ENCODE data around the gene CHD2. TPM values are rescaled to one million over a fixed set of nuclear protein-coding genes. Genes with fewer than 3 reads are reported as not detected.
A peak's percentile ranks its signal among the peaks of the same experiment; 100 is the strongest.

CHD2 gene
- total and polyA plus RNA-seq, 3 experiments from 2014 or later = 80.3 to 109 (median 99.0) TPM

DNA sequence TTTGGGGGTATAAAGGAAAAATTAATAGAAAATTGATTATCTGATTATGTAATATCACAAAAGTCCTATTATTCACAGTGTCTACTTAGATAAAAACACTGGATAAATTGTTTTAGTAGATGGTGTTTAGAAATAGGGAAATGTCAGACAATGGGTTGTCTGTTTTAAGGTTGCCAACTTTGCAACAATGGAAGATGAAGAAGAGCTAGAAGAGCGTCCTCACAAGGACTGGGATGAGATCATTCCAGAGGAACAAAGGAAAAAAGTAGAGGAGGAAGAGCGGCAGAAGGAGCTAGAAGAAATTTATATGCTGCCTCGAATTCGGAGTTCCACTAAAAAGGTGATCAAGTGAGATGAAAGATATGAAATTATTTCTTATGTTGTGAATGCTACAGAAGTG lies 84.0 kb downstream of the CHD2 start:
- Mint-ChIP-seq H3K9me3 (no peaks in the 10 kb centered on the region), H3K4me3 (no peak overlapping the region), H3K27me3 (no peaks in the 10 kb centered on the region), H3K36me3 (peaks cover 4 to 53% (median 27%) of the 10 kb centered on the region in 3 donors), H3K4me1 (peaks cover 12 to 20% (median 13%) of the 10 kb centered on the region in 3 donors), H3K27ac (peak overlapping the region in 5 of 8 donors; percentile 13 to 68 (median 64))
- no peaks in the 10 kb centered on the region for H3K27me3 ChIP-seq (ENCODE audit: insufficient read depth, low read length, poor library complexity, severe bottlenecking)
- H3K27ac ChIP-seq (ENCODE audit: low read depth, low read length) = no peak overlapping the region
- CTCF ChIA-PET = interaction anchor here (0.6 to 1.8 kb wide), 3 partner anchors 95 to 187 kb away, joined by 3 to 6 read pairs (median 3); no protein-coding TSS in a partner anchor
- POLR2A ChIA-PET = no interaction called here
- no peak for DNase-seq
- no peaks in the 10 kb centered on the region for H3K9me3 ChIP-seq (ENCODE audit: low read length)
- no peak overlapping the region for H3K4me3 ChIP-seq (ENCODE audit: low read length)
- no peaks in the 10 kb centered on the region for H3K4me1 ChIP-seq (ENCODE audit: insufficient read depth, low read length)
- peaks cover 68% of the 10 kb centered on the region for H3K36me3 ChIP-seq (ENCODE audit: insufficient read depth, low read length)

GRCh38 chr15:92989470-92989869 lies 89.3 kb downstream of the CHD2 start:
- ChIA-PET POLR2A (interaction anchor here (0.6 kb wide), 1 partner anchor 28 kb away, joined by 3 read pairs; no protein-coding TSS in a partner anchor), CTCF (interaction anchor here (1.7 kb wide), 1 partner anchor 41 kb away, joined by 4 read pairs; no protein-coding TSS in a partner anchor)
- H3K9me3 Mint-ChIP-seq = no peaks in the 10 kb centered on the region
- no peaks in the 10 kb centered on the region for H3K27me3 ChIP-seq (ENCODE audit: insufficient read depth, low read length, poor library complexity, severe bottlenecking)
- H3K36me3 ChIP-seq (ENCODE audit: insufficient read depth, low read length) = peaks cover 69% of the 10 kb centered on the region
- H3K4me3 ChIP-seq (ENCODE audit: low read length) = no peak overlapping the region
- H3K36me3 Mint-ChIP-seq = peaks cover 6 to 91% (median 30%) of the 10 kb centered on the region in 3 donors
- no peak overlapping the region for H3K4me3 Mint-ChIP-seq
- H3K27ac ChIP-seq (ENCODE audit: low read depth, low read length) = no peak overlapping the region
- H3K9me3 ChIP-seq (ENCODE audit: low read length) = no peaks in the 10 kb centered on the region
- H3K27me3 Mint-ChIP-seq = no peaks in the 10 kb centered on the region
- H3K27ac Mint-ChIP-seq = peak overlapping the region in 2 of 8 donors; percentile 19 to 66
- DNase-seq = no peak
- H3K4me1 ChIP-seq (ENCODE audit: insufficient read depth, low read length) = no peaks in the 10 kb centered on the region
- peaks cover 20 to 29% (median 24%) of the 10 kb centered on the region in 3 donors for H3K4me1 Mint-ChIP-seq

- Histone ChIP-seq H3K36me3 (ENCODE audit: insufficient read depth, low read length) (peaks cover 72% of the 10 kb centered on the region), H3K27ac (ENCODE audit: low read depth, low read length) (no peak overlapping the region), H3K9me3 (ENCODE audit: low read length) (no peaks in the 10 kb centered on the region), H3K4me1 (ENCODE audit: insufficient read depth, low read length) (no peaks in the 10 kb centered on the region), H3K4me3 (ENCODE audit: low read length) (no peak overlapping the region), H3K27me3 (ENCODE audit: insufficient read depth, low read length, poor library complexity, severe bottlenecking) (no peaks in the 10 kb centered on the region)
- CTCF ChIA-PET = no interaction called here
- DNase-seq = no peak
- POLR2A ChIA-PET = interaction anchor here (0.5 to 0.6 kb wide), 2 partner anchors 21 to 29 kb away, joined by 3 read pairs; no protein-coding TSS in a partner anchor
- H3K27ac Mint-ChIP-seq = peak overlapping the region in 5 of 8 donors; percentile 5 to 79 (median 52)
- H3K4me1 Mint-ChIP-seq = peaks cover 22 to 33% (median 28%) of the 10 kb centered on the region in 3 donors
- no peaks in the 10 kb centered on the region for H3K27me3 Mint-ChIP-seq
- H3K9me3 Mint-ChIP-seq = no peaks in the 10 kb centered on the region
- no peak overlapping the region for H3K4me3 Mint-ChIP-seq
- H3K36me3 Mint-ChIP-seq = peaks cover 6 to 90% (median 33%) of the 10 kb centered on the region in 3 donors
These were observed 89.9 kb downstream of the CHD2 start for GRCh38 chr15:92990031-92990430.

- POLR2A ChIA-PET = no interaction called here
- Mint-ChIP-seq H3K27ac (peak overlapping the region in 5 of 8 donors; percentile 18 to 69 (median 40)), H3K4me3 (no peak overlapping the region)
These were observed 92.6 kb downstream of the CHD2 start for GRCh38 chr15:92992720-92993119.

GRCh38 chr15:92997821-92998220 lies 97.7 kb downstream of the CHD2 start:
- ChIA-PET POLR2A (no interaction called here), CTCF (no interaction called here)
- H3K27me3 Mint-ChIP-seq = peaks cover 0 to 2% of the 10 kb centered on the region in 2 donors
- H3K4me1 Mint-ChIP-seq = peaks cover 5 to 13% (median 8%) of the 10 kb centered on the region in 3 donors
- no peaks in the 10 kb centered on the region for H3K9me3 Mint-ChIP-seq
- Histone ChIP-seq H3K9me3 (ENCODE audit: low read length) (no peaks in the 10 kb centered on the region), H3K27me3 (ENCODE audit: insufficient read depth, low read length, poor library complexity, severe bottlenecking) (no peaks in the 10 kb centered on the region), H3K36me3 (ENCODE audit: insufficient read depth, low read length) (peaks cover 83% of the 10 kb centered on the region), H3K4me3 (ENCODE audit: low read length) (no peak overlapping the region), H3K27ac (ENCODE audit: low read depth, low read length) (no peak overlapping the region), H3K4me1 (ENCODE audit: insufficient read depth, low read length) (no peaks in the 10 kb centered on the region)
- no peak overlapping the region for H3K4me3 Mint-ChIP-seq
- H3K27ac Mint-ChIP-seq = no peak overlapping the region
- DNase-seq = no peak
- peaks cover 7 to 91% (median 40%) of the 10 kb centered on the region in 3 donors for H3K36me3 Mint-ChIP-seq

More at GRCh38 chr15:92992720-92993119, 92.6 kb downstream of the CHD2 start:
- Histone ChIP-seq H3K27ac (ENCODE audit: low read depth, low read length) (no peak overlapping the region), H3K4me1 (ENCODE audit: insufficient read depth, low read length) (no peaks in the 10 kb centered on the region), H3K27me3 (ENCODE audit: insufficient read depth, low read length, poor library complexity, severe bottlenecking) (no peaks in the 10 kb centered on the region), H3K9me3 (ENCODE audit: low read length) (no peaks in the 10 kb centered on the region), H3K36me3 (ENCODE audit: insufficient read depth, low read length) (peaks cover 86% of the 10 kb centered on the region), H3K4me3 (ENCODE audit: low read length) (no peak overlapping the region)
- Mint-ChIP-seq H3K4me1 (peaks cover 24 to 30% (median 24%) of the 10 kb centered on the region in 3 donors), H3K9me3 (no peaks in the 10 kb centered on the region), H3K36me3 (peaks cover 10 to 91% (median 42%) of the 10 kb centered on the region in 3 donors), H3K27me3 (no peaks in the 10 kb centered on the region)
- no peak for DNase-seq
- CTCF ChIA-PET = no interaction called here

DNA sequence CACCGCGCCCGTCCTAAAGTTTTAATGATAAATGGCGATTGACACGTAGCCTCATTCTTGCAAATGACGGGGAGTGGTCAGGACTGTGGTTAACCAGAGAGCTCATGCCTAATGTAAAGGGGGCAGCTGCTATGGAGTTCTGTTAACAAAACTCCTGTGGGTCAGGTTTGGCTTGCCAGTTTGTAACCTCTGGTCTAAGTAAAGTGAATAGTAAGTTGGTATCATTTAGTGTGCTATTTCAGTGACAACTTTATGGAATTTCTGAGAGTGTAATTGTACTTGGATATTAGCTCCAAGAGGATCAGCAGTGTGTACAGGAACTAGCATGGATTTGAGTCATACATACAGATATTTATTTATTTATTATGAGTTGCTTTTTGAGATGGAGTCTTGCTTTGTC lies 101.0 kb downstream of the CHD2 start:
- peaks cover 0 to 2% of the 10 kb centered on the region in 2 donors for H3K27me3 Mint-ChIP-seq
- H3K36me3 Mint-ChIP-seq = peaks cover 11 to 93% (median 42%) of the 10 kb centered on the region in 3 donors
- peaks cover 4 to 7% (median 6%) of the 10 kb centered on the region in 3 donors for H3K4me1 Mint-ChIP-seq
- peaks cover 83% of the 10 kb centered on the region for H3K36me3 ChIP-seq (ENCODE audit: insufficient read depth, low read length)
- peak overlapping the region in 1 of 8 donors; percentile 38 for H3K27ac Mint-ChIP-seq
- ChIA-PET POLR2A (interaction anchor here (0.5 to 0.6 kb wide), 2 partner anchors 16 to 157 kb away, joined by 3 to 5 read pairs; no protein-coding TSS in a partner anchor), CTCF (no interaction called here)
- no peaks in the 10 kb centered on the region for H3K4me1 ChIP-seq (ENCODE audit: insufficient read depth, low read length)
- H3K9me3 Mint-ChIP-seq = no peaks in the 10 kb centered on the region
- H3K4me3 ChIP-seq (ENCODE audit: low read length) = no peak overlapping the region
- no peak for DNase-seq
- no peaks in the 10 kb centered on the region for H3K9me3 ChIP-seq (ENCODE audit: low read length)
- H3K27me3 ChIP-seq (ENCODE audit: insufficient read depth, low read length, poor library complexity, severe bottlenecking) = no peaks in the 10 kb centered on the region
- H3K27ac ChIP-seq (ENCODE audit: low read depth, low read length) = no peak overlapping the region
- no peak overlapping the region for H3K4me3 Mint-ChIP-seq

DNA sequence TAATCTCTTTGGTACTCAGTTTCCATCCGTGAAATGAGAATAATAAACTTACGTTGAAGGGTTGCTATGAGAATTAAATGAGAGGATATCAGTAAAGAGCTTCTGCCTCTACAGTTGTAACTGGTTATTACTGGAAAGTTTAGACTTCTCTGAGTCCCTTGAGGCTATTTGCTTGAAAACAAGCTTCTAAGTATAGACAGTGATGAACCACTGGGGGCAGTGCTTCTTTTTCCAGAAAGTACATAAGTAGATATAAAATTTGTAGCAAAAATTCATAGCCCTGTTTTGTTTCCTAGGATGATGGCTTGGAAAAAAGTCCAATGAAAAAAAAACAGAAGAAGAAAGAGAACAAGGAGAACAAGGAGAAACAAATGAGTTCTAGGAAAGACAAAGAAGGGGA lies 101.8 kb downstream of the CHD2 start:
- no peaks in the 10 kb centered on the region for H3K27me3 ChIP-seq (ENCODE audit: insufficient read depth, low read length, poor library complexity, severe bottlenecking)
- H3K4me1 Mint-ChIP-seq = peaks cover 4 to 10% (median 9%) of the 10 kb centered on the region in 3 donors
- H3K36me3 ChIP-seq (ENCODE audit: insufficient read depth, low read length) = peaks cover 84% of the 10 kb centered on the region
- ChIA-PET CTCF (no interaction called here), POLR2A (interaction anchor here (0.5 kb wide), 1 partner anchor 158 kb away, joined by 5 read pairs; no protein-coding TSS in a partner anchor)
- no peak overlapping the region for H3K4me3 Mint-ChIP-seq
- H3K27ac ChIP-seq (ENCODE audit: low read depth, low read length) = no peak overlapping the region
- H3K9me3 Mint-ChIP-seq = no peaks in the 10 kb centered on the region
- no peaks in the 10 kb centered on the region for H3K9me3 ChIP-seq (ENCODE audit: low read length)
- H3K27ac Mint-ChIP-seq = peak overlapping the region in 3 of 8 donors; percentile 35 to 77 (median 59)
- peaks cover 11 to 94% (median 38%) of the 10 kb centered on the region in 3 donors for H3K36me3 Mint-ChIP-seq
- DNase-seq = no peak
- H3K27me3 Mint-ChIP-seq = peaks cover 0 to 2% of the 10 kb centered on the region in 2 donors
- H3K4me1 ChIP-seq (ENCODE audit: insufficient read depth, low read length) = no peaks in the 10 kb centered on the region
- no peak overlapping the region for H3K4me3 ChIP-seq (ENCODE audit: low read length)

DNA sequence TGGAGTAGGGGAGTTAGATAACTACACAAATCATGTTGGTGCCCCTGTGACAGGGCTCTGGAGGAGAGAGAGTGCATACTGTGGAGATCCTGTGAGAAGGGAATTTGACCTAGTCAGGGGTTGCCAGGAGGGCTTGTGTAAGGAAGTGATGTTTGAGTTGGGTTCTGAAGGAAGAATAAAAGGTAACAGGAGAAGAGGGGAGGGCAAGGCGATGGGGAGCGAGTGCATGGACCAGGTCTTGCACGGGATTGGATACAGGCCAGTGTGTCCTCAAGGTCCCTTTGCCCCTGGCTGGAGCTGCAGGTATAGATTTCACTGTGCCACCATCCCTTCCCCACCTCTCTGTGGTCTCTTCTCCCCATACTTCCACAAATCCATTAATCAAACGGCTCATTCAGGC lies 105.0 kb downstream of the CHD2 start:
- Mint-ChIP-seq H3K9me3 (no peaks in the 10 kb centered on the region), H3K4me1 (peaks cover 4 to 10% (median 6%) of the 10 kb centered on the region in 3 donors), H3K36me3 (peaks cover 11 to 93% (median 33%) of the 10 kb centered on the region in 3 donors), H3K27me3 (peaks cover 0 to 2% of the 10 kb centered on the region in 2 donors), H3K4me3 (no peak overlapping the region), H3K27ac (peak overlapping the region in 4 of 8 donors; percentile 0 to 82 (median 64))
- H3K36me3 ChIP-seq (ENCODE audit: insufficient read depth, low read length) = peaks cover 84% of the 10 kb centered on the region
- POLR2A ChIA-PET = no interaction called here
- CTCF ChIA-PET = no interaction called here
- DNase-seq = no peak
- H3K27me3 ChIP-seq (ENCODE audit: insufficient read depth, low read length, poor library complexity, severe bottlenecking) = no peaks in the 10 kb centered on the region
- H3K27ac ChIP-seq (ENCODE audit: low read depth, low read length) = no peak overlapping the region
- no peaks in the 10 kb centered on the region for H3K9me3 ChIP-seq (ENCODE audit: low read length)
- no peak overlapping the region for H3K4me3 ChIP-seq (ENCODE audit: low read length)
- no peaks in the 10 kb centered on the region for H3K4me1 ChIP-seq (ENCODE audit: insufficient read depth, low read length)
